SIG-M5 (cell line): ENCODE data around the gene CDIPT.
"Not testable (repeated sequence)": the region's sequence is repeated elsewhere in the genome, so short reads cannot be mapped to it uniquely, and the experiment has no call there.

Experiments used
- DNase-seq: peaks from one replicate; lab custom pipeline; 2025; lab: John Stamatoyannopoulos, UW

Gene CDIPT

GRCh38 chr16:29896841-29897240 lies 33.8 kb upstream of the CDIPT start:
- DNase-seq: no peak

- no peak for DNase-seq
Observed at GRCh38 chr16:29894352-29894751, 31.3 kb upstream of the CDIPT start.

- DNase-seq: no peak
Observed at GRCh38 chr16:29893553-29893952, 30.5 kb upstream of the CDIPT start.

- no peak for DNase-seq
Observed at GRCh38 chr16:29892458-29892813, 29.4 kb upstream of the CDIPT start.

- DNase-seq: no peak
Observed at GRCh38 chr16:29891525-29892457, 28.8 kb upstream of the CDIPT start.

GRCh38 chr16:29889372-29889771 lies 26.3 kb upstream of the CDIPT start:
- DNase-seq: not testable (repeated sequence)

GRCh38 chr16:29883987-29884386 lies 21.0 kb upstream of the CDIPT start:
- no peak for DNase-seq

- DNase-seq: no peak
Observed at GRCh38 chr16:29881050-29881449, 18.0 kb upstream of the CDIPT start.

- DNase-seq: no peak
Observed at GRCh38 chr16:29878172-29878571, 15.1 kb upstream of the CDIPT start.

- DNase-seq: peak; percentile 40
Observed at GRCh38 chr16:29877266-29877961, 14.4 kb upstream of the CDIPT start.

GRCh38 chr16:29876594-29877249 lies 13.7 kb upstream of the CDIPT start:
- no peak for DNase-seq

- no peak for DNase-seq
Observed at GRCh38 chr16:29876217-29876593, 13.2 kb upstream of the CDIPT start.

GRCh38 chr16:29875206-29875605 lies 12.2 kb upstream of the CDIPT start:
- no peak for DNase-seq

GRCh38 chr16:29873319-29873718 lies 10.3 kb upstream of the CDIPT start:
- DNase-seq: no peak

GRCh38 chr16:29871822-29872546 lies 9.0 kb upstream of the CDIPT start:
- DNase-seq: no peak

- DNase-seq: not testable (repeated sequence)
Observed at GRCh38 chr16:29869067-29869466, 6.0 kb upstream of the CDIPT start.

- no peak for DNase-seq
Observed at GRCh38 chr16:29868396-29869009, 5.5 kb upstream of the CDIPT start.

- DNase-seq: no peak
Observed at GRCh38 chr16:29864205-29864604, 1.2 kb upstream of the CDIPT start.

GRCh38 chr16:29863669-29863984 lies 601 bp upstream of the CDIPT start:
- no peak for DNase-seq

GRCh38 chr16:29862383-29862883 lies 593 bp downstream of the CDIPT start:
- DNase-seq: no peak

GRCh38 chr16:29860218-29860617 lies 2.8 kb downstream of the CDIPT start:
- no peak for DNase-seq

GRCh38 chr16:29858974-29859373 lies 4.1 kb downstream of the CDIPT start:
- no peak for DNase-seq
